GM18867 (cell line): ENCODE data around the gene NAGA.
"Not testable (repeated sequence)": the region's sequence is repeated elsewhere in the genome, so short reads cannot be mapped to it uniquely, and the experiment has no call there.

Source experiments
- ATAC-seq: cut with Tn5 transposase; IDR thresholded peaks from one replicate; pipeline ENCODE4 v1.9.1; 2021; ENCODE audit warnings: mild to moderate bottlenecking, moderate library complexity; ENCODE audit not compliant: unreplicated experiment

The NAGA gene

GRCh38 chr22:42070517-42071422 lies at the start of gene NAGA:
TSS of gene NAGA (minus strand) at chr22:42070812. CDS start at chr22:42070297, 515 bp downstream.
- ATAC-seq: peak; percentile 90

GRCh38 chr22:42116848-42117424 lies 46.3 kb upstream of the NAGA start:
- no peak for ATAC-seq

DNA sequence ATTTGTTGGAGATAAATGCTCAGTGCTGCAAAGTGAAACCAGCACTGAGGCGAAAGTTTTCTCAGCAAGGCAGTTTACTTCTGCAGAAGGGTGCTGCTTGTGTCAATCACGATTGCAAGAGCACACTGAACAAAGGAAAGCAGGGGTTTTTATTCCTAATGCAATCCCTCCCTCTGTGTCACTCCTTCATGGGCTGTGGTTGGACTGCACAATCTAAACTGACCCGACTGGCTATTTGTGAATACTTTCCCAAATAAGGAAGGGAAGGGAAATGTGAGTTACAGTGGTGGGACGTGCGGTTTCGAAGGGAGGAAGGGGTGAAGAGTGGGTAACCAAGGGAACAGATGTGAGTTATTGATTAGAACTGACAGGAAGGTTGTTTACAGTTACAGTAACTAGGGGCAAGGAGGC lies 44.8 kb upstream of the NAGA start:
- ATAC-seq: not testable (repeated sequence)

- no peak for ATAC-seq
These were observed 44.1 kb upstream of the NAGA start for GRCh38 chr22:42114721-42115120.

DNA sequence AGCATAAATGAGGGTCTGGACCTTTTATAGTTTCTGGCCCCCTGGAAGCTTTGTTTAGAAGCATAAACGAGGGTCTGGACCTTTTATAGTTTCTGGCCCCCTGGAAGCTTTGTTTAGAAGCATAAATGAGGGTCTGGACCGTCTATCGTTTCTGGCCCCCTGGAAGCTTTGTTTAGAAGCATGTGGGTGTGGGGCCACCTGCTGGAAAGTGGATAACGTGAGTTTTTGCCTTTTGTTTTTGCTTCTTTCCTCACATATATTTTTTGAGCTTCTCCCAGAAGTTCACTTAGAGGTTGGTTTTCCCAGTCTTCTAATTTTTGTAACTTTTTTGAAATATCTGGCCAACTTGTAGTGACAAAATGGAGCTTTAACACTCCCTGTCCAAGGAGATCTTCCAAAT lies 42.2 kb upstream of the NAGA start:
- ATAC-seq: not testable (repeated sequence)

DNA sequence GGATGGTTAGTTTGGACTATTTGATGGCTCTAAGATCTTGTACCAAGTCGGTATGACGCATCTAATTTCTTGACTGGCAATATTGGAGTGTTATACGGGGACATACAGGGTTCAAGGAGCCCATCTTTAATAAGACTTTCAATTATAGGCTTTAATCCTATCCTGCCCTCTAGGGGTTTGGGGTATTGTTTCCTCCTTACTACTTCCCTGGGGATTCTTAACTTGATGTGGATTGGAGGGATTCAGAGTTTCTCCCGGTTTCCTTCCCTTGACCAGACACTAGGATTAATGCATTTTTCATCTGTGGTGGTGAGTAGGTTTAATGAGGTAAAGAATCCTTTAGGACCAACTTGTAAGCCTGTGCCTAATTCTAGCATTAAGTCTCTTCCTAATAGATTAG lies 41.2 kb upstream of the NAGA start:
- ATAC-seq: no peak

DNA sequence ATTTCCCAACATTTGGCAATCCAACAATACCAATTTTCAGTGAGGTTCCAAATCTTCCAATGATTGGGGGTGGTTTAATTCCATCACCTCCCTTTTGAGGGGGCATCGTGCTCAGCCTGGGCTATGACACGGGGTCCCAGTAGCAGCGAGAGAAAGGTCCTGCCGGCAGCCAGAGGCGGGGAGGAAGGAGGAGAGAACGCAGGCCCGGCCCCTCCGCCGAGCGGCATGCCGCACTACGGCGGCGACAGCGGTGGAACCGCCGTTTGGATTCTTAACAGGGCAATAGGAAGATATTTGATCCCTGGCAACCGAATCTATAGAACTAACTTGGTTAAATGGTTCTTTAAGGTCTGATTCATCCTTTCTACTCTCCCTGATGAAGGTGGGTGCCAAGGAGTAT lies 38.2 kb upstream of the NAGA start:
- no peak for ATAC-seq

DNA sequence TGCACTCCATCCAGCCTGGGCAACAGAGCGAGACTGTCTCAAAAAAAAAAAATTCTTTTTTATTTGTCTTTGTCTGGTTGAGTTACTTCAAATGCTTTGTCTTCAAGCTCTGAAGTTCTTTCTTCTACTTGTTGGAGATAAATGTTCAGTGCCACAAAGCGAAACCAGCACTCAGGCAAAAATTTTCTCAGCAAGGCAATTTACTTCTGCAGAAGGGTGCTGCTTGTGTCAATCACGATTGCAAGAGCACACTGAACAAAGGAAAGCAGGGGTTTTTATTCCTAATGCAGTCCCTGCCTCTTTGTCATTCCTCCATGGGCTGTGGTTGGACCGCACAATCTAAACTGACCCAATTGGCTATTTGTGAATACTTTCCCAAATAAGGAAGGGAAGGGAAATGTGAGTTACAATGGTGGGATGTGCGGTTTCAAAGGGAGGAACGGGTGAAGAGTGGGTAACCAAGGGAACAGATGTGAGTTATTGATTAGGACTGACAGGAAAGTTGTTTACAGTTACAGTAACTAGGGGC lies 33.8 kb upstream of the NAGA start:
- not testable (repeated sequence) for ATAC-seq

DNA sequence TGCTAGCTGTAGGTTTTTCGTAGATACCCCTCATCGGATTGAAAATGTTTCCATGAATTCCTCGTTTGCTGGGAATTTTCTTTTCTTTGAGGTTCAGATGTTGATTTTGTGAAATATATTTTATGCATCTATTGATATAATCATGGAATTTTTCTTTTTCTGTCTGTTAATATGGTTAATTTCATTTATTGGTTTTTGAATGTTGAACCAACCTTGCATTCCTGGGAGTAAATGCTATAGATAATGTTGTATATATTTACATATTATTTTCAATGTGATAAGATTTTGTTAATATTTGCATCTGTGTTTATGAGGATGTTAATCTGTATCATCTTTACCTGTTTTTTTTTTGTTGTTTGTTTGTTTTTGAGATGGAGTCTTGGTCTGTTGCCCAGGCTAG lies 30.6 kb upstream of the NAGA start:
- no peak for ATAC-seq

DNA sequence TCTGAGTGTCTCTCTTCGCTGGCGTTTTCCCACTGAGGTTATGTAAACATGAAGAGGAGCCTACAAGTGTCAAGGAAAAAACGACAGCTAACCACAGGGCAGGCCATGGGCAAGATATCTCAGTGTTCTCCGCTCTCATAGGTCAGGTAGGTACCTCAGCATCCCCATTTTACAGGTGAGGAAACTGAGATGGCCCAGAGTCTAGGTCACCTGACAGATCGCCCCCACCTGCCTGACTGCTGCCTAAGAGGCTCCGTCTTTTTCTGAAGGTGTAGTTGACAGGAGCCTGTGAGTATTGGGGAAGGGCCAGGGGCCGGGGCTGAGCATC lies 20.8 kb upstream of the NAGA start:
- no peak for ATAC-seq

DNA sequence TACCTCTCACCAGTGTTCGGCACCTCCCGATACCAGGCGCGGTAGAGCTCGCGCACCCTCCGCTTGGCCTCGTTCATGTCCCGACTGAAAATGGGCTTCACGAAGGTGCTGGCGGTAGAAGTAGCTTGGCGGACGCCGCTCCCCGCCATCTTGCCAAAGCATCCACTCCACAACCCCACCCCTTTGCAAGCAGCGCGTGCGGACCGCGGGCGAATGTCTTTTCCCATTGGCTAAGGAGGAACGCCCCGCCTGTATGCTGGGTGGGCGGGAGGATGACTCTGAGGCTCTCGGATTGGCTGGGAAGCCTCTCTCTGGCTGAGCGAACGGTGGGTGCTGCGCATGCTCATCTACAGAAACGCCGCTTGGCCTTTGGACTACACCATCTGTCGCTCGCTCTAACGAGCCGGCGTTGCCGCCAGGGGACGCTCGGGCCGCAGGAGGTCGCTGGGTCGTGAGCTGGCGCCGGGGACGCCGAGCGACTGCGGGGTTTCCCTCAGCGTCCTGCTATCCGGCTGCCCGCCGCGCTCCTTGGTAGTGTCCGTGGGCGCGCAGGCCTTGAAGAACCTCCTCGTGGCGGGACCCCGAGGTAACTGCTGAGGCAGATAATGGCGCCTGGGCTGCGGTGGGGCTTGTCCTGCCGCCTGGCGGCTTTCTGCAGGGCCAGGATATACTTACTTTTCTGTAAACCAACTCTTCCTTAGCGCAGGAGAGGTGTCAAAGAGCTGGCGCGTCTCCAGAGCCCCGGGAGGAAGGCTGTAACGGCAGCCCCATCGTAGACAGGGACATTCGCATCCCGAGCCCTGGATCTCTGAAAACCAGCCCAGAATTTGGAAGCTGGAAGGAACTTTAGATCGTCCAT lies 20.2 kb upstream of the NAGA start, which contains the start of gene NDUFA6:
NDUFA6 (minus strand) TSS at position 177 of the 859 bp plus-strand sequence; CDS start at position 149, 28 bp downstream.
- peak; percentile 91 for ATAC-seq

- no peak for ATAC-seq
These were observed 15.4 kb upstream of the NAGA start for GRCh38 chr22:42086051-42086450.

DNA sequence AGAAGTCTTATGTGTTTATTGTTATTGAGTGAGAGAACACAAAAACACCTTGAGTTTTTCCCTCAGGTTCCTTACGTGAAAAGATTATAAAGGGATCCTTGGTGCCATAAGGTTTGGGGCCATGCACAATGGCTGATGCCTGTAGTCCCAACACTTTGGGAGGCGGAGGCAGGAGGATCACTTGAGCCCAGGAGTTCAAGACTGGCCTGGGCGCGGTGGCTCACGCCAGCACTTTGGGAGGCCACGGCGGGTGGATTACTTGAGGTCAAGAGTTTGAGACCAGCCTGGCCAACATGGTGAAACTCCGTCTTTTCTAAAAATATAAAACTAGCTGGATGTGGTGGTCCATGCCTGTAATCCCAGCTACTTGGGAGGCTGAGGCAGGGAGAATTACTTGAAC lies 14.3 kb upstream of the NAGA start:
- no peak for ATAC-seq

GRCh38 chr22:42083119-42083518 lies 12.5 kb upstream of the NAGA start:
- ATAC-seq: no peak

- ATAC-seq: no peak
These were observed 9.7 kb upstream of the NAGA start for GRCh38 chr22:42080287-42080686.

DNA sequence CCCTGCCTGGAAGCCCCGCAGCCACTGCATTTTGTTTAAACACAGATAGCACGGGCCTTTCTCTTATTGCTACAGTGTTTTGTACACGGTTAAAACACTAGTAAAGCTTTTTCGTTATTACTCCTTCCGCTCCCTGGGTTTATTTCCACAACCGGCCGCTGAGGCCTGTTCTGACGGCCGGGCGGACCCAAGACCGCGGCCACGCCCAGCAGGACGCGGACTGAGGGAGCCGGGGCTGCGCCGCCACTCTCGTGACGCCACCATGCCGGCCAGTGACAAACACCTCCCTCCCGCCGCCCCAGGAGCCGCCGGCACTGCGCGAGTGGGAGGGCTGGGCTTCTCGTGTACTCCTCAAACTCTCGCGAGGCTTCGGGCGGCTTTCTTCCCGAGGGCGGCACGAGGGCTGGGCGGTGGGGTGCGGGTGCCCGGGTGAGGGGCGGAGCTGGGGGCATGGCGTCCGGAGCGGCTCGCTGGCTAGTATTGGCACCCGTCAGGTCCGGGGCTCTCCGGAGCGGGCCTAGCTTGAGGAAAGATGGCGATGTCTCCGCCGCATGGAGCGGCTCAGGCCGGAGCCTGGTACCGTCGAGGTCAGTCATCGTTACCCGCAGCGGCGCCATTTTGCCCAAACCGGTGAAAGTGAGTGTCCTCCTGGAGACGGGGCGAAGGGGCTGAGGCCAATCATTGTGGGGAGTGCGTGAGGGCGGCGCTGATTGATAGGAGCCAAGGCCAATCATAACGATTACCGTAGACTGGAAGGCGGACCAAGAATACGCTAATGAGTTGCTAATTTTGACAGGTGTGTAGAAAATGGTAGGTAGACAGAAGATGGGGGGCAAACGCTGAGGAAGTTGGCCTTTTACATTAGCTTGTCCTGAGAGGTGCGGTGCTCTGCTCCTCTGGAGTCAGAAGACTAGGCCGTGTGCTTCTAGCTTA lies 9.0 kb upstream of the NAGA start, which contains the start of gene SMDT1:
SMDT1 (plus strand) TSS at position 382 of the 933 bp plus-strand sequence; CDS start at position 451, 69 bp downstream.
- peak; percentile 79 for ATAC-seq

DNA sequence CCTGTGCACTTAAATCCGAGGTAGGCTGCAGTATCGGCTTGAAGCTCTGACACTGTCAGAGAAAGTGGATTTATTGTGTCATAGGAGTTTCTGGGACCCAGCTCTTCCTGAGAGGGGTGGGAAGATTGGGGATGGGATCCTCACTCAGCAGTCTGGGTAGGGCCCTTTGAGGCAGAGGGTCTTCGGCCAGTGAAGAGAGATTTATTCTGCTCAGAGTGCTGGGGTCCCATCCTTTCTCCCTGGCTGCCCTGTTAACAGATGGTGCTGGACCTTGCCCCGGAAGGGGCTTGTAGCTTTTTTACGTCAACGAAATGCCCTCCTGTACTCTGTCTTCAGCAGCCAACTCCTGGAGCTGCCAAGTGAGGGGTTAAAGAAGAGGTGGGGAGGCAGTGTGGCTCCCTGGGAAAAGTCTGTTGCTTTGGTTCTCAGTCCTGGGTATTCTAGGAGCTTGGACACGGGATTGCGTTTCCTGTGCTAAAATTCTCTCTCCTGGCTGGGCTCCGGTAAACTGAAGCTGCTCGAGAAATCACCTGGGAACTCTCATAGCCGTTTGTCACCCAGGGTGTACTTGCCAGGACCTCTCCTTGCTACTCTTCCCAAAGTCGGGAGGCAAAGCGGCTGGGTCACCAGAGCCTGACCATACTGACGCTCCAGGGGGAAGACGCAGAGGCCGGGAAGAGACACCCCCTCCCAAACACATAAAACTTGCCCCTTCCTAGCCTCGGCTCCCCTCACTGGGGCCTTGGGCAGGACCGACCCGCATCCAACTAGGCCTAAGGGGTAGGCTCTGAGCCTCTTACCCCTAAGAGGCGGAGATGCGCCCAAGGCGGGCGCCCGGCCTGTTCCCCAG lies 8.1 kb upstream of the NAGA start:
- ATAC-seq: peak; percentile 6

DNA sequence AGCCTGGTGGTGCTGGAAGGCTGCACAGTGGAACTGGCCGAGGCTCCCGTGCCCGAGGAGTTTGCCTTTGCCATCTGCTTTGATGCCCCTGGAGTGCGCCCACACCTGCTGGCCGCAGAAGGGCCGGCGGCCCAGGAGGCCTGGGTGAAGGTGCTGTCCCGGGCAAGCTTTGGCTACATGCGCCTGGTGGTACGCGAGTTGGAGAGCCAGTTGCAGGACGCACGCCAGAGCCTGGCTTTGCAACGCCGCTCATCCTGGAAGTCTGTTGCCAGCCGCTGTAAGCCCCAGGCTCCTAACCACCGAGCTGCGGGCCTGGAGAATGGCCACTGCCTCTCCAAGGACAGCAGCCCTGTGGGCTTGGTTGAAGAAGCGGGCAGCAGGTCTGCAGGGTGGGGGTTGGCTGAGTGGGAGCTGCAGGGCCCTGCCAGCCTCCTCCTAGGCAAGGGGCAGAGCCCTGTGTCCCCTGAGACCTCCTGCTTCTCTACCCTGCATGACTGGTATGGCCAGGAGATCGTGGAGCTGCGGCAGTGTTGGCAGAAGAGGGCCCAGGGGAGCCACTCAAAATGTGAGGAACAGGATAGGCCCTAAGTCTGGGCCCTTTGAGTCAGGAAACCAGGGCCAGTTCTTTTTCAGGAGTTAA lies 7.0 kb upstream of the NAGA start:
- no peak for ATAC-seq
